ENCODE data around the gene NXPH1. TPM values are rescaled to one million over a fixed set of nuclear protein-coding genes. Genes with fewer than 3 reads are reported as not detected.
"Not testable (repeated sequence)": the region's sequence is repeated elsewhere in the genome, so short reads cannot be mapped to it uniquely, and the experiment has no call there.

The NXPH1 gene
- total RNA-seq, 2 donors from 2014 or later = not detected

DNA sequence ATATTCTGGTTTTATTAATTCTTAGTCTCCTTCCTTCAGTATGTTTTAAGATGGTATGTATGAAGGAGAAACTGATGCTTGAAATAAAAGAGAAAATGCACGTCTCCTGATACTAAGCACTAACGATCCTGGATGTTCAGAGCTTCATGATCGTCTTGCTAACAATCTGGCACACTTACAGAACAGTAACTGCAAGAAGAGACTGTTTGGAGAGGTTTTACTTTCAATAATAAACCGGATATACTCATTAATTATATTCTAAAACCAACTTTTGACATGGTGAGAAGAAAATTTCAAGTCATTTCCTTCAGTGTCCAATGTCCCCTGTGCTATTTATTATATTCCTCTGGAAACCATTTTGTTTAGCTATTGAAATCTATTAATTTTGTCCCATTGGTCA is 251.0 kb downstream of the NXPH1 start:
- ATAC-seq (no peak), DNase-seq (ENCODE audit: low spot score) (no peak)
- H3K27me3 Mint-ChIP-seq = no peaks in the 10 kb centered on the region
- no peak overlapping the region for H3K4me3 Mint-ChIP-seq
- no peak overlapping the region for H3K27ac Mint-ChIP-seq
- peaks cover 12% of the 10 kb centered on the region for H3K9me3 Mint-ChIP-seq
- no peaks in the 10 kb centered on the region for H3K4me1 Mint-ChIP-seq (ENCODE audit: low read depth in 2 of 2)
- no peaks in the 10 kb centered on the region for H3K36me3 Mint-ChIP-seq

DNA sequence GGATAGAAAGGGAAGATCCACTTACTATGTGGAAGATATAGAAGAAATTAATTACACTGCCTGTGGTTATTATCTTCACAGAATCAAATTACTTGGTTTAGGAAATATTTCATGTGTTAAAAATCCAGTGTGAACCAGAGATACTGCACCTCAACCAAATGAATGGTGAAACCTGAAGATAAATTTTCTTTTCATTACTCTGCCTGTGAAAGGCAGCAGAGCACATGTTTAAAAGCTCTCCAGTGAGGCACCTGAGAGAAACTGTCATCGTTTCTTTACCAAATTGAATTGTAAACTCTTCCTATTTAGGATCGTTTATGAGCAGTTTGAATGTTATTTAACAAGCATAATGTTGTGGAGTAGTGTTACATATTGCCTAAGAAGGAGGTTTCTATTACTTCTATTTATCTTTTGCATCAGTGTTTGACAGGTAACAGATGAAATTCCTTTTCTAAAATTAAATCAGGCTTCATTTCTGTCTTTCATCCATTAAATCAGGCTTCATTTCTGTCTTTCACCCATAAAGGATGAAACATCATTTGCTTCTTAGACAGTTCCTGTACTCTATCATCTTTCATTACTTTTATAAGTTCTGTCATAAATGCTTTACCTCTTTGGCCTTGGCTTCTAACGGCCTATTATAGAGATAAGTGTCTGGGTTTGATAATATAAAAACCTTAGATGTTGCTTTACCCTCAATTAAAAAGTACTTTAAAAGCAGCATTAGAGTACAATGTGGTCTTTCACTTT is 266.6 kb downstream of the NXPH1 start:
- Mint-ChIP-seq H3K36me3 (no peaks in the 10 kb centered on the region), H3K4me1 (ENCODE audit: low read depth in 2 of 2) (no peaks in the 10 kb centered on the region), H3K27me3 (no peaks in the 10 kb centered on the region)

DNA sequence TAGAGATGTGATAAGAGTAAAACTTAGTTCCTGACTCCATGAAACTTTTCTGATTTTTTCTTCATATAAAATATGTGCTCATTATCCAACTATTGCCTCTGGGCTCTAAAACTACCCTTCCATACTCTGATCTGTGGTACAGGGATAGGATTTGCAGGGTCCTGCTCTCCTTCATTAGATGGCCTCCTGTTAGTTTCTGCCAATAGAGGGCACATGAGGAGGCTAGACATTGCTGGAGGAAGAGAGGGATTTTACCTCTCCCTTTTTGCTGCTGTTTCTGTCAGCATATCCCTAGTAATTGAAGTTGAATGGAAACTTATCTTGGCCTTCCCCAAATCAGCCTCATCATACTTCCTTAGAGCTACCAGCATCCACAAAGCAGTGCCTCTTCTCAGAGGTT is 269.4 kb downstream of the NXPH1 start:
- ATAC-seq (no peak), DNase-seq (ENCODE audit: low spot score) (no peak)
- Mint-ChIP-seq H3K9me3 (peaks cover 4% of the 10 kb centered on the region), H3K4me1 (ENCODE audit: low read depth in 2 of 2) (no peaks in the 10 kb centered on the region), H3K4me3 (no peak overlapping the region), H3K27ac (no peak overlapping the region), H3K36me3 (no peaks in the 10 kb centered on the region), H3K27me3 (no peaks in the 10 kb centered on the region)

More for the DNA sequence above, 266.6 kb downstream of the NXPH1 start:
- Mint-ChIP-seq H3K4me3 (no peak overlapping the region), H3K9me3 (peaks cover 15% of the 10 kb centered on the region), H3K27ac (no peak overlapping the region)
- ATAC-seq (no peak), DNase-seq (ENCODE audit: low spot score) (no peak)

DNA sequence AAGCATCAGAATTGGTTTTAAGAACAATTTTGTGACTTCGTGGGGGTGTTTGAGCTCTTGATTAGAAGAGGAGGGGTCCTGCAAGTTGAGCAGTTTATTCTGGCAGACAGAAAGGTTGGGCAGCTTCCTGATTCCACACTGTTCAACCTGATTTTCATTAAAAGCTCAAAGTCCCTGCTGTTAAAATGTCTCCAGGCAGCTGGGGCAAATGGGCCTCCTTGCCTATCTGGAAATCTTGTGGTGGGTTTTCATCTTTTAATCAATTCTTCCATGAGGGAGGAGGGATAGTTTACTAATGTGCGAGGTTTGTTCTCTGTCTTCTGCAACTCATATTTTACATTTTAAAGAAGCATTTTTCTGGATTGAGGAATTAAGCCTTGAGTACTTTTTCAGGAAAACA is 276.7 kb downstream of the NXPH1 start:
- no peaks in the 10 kb centered on the region for H3K27me3 Mint-ChIP-seq
- no peaks in the 10 kb centered on the region for H3K4me1 Mint-ChIP-seq (ENCODE audit: low read depth in 2 of 2)
- no peak for ATAC-seq
- no peak overlapping the region for H3K27ac Mint-ChIP-seq
- peaks cover 3% of the 10 kb centered on the region for H3K9me3 Mint-ChIP-seq
- DNase-seq (ENCODE audit: low spot score) = no peak
- no peaks in the 10 kb centered on the region for H3K36me3 Mint-ChIP-seq
- H3K4me3 Mint-ChIP-seq = no peak overlapping the region

DNA sequence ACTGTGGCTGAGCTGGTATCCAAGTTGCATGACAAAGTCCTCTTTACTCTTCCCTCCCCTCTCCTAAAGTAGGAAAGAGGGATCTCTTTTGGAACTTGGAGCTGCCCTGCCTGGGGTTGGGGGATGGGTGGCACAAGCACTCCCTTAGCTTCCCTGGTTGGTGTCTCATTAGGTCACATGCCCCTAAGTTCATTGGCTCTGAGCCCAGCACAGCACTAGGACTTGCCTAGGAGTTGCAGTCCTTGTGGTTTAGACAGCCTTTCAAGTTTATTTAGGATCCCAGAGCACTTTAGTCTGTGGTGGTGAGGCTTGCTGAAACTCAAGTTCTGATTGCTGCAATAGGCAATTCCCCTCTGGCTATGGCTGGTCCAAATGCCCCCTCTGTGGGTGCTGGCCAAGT is 281.4 kb downstream of the NXPH1 start:
- H3K27ac Mint-ChIP-seq = no peak overlapping the region
- H3K4me3 Mint-ChIP-seq = no peak overlapping the region
- no peaks in the 10 kb centered on the region for H3K36me3 Mint-ChIP-seq
- no peak for DNase-seq (ENCODE audit: low spot score)
- H3K27me3 Mint-ChIP-seq = no peaks in the 10 kb centered on the region
- H3K4me1 Mint-ChIP-seq (ENCODE audit: low read depth in 2 of 2) = no peaks in the 10 kb centered on the region
- ATAC-seq = no peak
- H3K9me3 Mint-ChIP-seq = peaks cover 9% of the 10 kb centered on the region

DNA sequence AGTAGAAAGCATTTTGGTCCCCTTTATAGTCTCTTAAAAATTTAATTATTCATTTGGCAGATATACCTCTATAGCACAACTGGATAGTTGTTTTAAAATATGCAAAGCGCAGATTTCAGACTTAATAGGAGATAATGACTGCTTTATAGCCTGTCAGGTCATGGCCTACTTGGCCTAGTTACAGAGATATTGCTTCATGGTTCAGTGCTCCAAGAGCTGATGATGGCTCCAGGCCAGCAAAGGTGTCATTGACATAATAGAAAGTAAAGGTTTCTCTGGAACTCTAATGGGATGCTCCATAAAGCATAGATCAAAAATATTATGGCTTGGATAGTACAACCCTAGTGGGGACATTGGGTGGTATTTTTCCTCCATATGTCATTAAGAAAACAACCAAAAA is 285.7 kb downstream of the NXPH1 start:
- no peaks in the 10 kb centered on the region for H3K4me1 Mint-ChIP-seq (ENCODE audit: low read depth in 2 of 2)
- H3K27ac Mint-ChIP-seq = no peak overlapping the region
- H3K27me3 Mint-ChIP-seq = no peaks in the 10 kb centered on the region
- H3K36me3 Mint-ChIP-seq = no peaks in the 10 kb centered on the region
- no peak for ATAC-seq
- no peak overlapping the region for H3K4me3 Mint-ChIP-seq
- peaks cover 6% of the 10 kb centered on the region for H3K9me3 Mint-ChIP-seq
- no peak for DNase-seq (ENCODE audit: low spot score)

DNA sequence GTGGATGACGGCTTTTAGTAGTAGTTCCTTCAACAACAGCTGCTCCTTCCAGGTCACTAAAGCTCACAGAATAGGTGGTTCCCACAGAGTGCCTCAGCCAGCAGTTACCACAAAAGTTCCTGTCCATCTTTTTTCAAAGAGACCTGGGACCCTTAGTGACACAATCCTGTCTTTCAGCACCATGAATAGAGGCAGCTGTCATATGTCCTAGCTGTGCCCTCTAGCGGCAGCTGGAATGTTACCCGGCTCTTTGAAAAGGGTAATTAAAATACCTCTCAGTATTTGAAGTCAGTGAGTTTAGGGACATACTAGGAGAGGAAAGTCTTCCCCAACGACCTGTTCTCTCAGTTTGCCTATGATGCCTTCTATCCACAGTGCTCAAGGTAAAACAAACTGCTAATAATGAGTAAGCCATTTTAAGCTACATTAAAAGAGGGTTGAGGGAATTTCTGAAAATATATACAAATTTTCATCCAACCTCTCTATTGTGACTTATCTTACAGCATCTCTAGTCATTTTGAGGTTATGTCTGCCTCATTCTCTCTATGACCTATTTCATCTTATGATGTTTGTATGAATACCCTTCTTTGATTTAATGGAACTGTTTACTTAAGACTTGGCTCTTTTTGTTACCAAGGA is 290.8 kb downstream of the NXPH1 start:
- H3K4me3 Mint-ChIP-seq = no peak overlapping the region
- ATAC-seq (no peak), DNase-seq (ENCODE audit: low spot score) (no peak)
- H3K27ac Mint-ChIP-seq = no peak overlapping the region
- H3K27me3 Mint-ChIP-seq = no peaks in the 10 kb centered on the region
- H3K9me3 Mint-ChIP-seq = no peaks in the 10 kb centered on the region
- no peaks in the 10 kb centered on the region for H3K4me1 Mint-ChIP-seq (ENCODE audit: low read depth in 2 of 2)
- H3K36me3 Mint-ChIP-seq = no peaks in the 10 kb centered on the region

DNA sequence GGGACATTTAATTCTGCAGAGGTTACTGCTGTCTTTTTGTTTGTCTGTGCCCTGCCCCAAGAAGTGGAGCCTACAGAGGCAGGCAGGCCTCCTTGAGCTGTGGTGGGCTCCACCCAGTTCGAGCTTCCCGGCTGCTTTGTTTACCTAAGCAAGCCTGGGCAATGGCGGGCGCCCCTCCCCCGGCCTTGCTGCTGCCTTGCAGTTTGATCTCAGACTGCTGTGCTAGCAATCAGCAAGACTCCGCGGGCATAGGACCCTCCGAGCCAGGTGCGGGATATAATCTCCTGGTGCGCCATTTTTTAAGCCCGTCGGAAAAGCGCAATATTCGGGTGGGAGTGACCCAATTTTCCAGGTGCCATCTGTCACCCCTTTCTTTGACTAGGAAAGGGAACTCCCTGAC is 298.3 kb downstream of the NXPH1 start:
- not testable (repeated sequence) for ATAC-seq; H3K36me3 Mint-ChIP-seq; H3K4me1 Mint-ChIP-seq (ENCODE audit: low read depth in 2 of 2)

DNA sequence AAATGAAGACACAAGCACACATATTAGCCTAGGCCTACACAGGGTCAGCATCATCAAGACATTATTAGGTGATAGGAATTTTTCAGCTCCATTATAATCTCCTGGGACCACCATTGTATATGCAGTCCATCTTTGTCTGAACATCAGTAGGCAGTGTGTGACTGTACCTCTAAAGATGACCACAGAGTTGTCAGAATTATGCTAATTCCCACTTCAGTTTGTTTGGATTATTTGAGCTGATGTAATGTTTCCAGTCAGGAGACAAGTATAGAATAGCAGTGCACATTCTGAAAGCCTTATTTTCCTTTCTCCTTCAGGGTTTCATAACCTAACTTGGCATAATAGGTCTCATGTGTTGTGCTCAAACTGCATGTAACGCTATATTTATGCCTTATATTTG is 306.4 kb downstream of the NXPH1 start:
- Mint-ChIP-seq H3K27ac (no peak overlapping the region), H3K4me1 (ENCODE audit: low read depth in 2 of 2) (no peaks in the 10 kb centered on the region), H3K27me3 (no peaks in the 10 kb centered on the region), H3K4me3 (no peak overlapping the region), H3K36me3 (peaks cover 6% of the 10 kb centered on the region), H3K9me3 (peaks cover 27% of the 10 kb centered on the region)
- ATAC-seq = no peak
- DNase-seq (ENCODE audit: low spot score) = no peak

More for the DNA sequence above, 298.3 kb downstream of the NXPH1 start:
- H3K27me3 Mint-ChIP-seq; H3K27ac Mint-ChIP-seq; DNase-seq (ENCODE audit: low spot score); H3K4me3 Mint-ChIP-seq: not testable (repeated sequence)
- peaks cover 12% of the 10 kb centered on the region for H3K9me3 Mint-ChIP-seq

DNA sequence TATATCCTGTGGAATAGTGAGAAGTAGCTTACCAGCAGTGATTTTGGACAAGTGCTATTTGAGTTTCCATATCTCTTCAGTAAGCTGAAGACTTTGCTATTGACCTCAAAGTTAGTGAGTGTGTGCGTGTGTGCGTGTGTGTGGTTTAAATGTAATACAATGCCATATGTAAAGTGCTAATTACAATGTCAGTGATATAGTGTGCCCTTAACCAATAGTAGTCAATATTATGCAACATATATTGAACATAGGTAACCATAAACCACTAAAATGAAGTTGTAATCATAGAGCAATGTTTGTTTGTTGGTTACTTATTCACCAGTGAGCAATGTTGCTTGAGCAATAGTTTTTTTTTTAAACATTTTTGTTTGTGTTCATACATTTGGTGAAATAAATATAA is 309.4 kb downstream of the NXPH1 start:
- DNase-seq (ENCODE audit: low spot score) = no peak
- Mint-ChIP-seq H3K9me3 (peaks cover 15% of the 10 kb centered on the region), H3K4me1 (ENCODE audit: low read depth in 2 of 2) (no peaks in the 10 kb centered on the region), H3K27me3 (no peaks in the 10 kb centered on the region), H3K36me3 (no peaks in the 10 kb centered on the region), H3K27ac (no peak overlapping the region), H3K4me3 (no peak overlapping the region)
- no peak for ATAC-seq

DNA sequence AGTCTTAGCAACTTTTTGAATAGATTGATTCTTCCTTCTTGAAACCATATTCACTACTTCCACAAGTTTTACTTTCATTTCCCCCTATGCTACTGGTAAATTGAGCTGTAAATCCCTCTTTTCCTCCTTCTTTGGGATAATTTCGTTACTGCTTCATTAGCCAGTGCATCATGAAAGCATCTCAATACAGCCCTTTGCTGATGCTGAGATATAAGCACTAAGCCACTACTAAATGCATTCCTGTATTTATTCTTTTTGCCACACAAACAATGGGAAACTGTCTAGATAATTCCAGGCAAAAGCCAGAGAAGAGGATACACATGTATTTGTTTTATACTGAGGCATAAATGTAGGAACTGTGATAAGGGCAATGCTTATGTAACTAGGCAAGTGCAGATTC is 313.9 kb downstream of the NXPH1 start:
- no peaks in the 10 kb centered on the region for H3K27me3 Mint-ChIP-seq
- H3K27ac Mint-ChIP-seq = no peak overlapping the region
- no peak overlapping the region for H3K4me3 Mint-ChIP-seq
- no peaks in the 10 kb centered on the region for H3K4me1 Mint-ChIP-seq (ENCODE audit: low read depth in 2 of 2)
- no peaks in the 10 kb centered on the region for H3K36me3 Mint-ChIP-seq
- no peak for ATAC-seq
- no peak for DNase-seq (ENCODE audit: low spot score)
- peaks cover 13% of the 10 kb centered on the region for H3K9me3 Mint-ChIP-seq

DNA sequence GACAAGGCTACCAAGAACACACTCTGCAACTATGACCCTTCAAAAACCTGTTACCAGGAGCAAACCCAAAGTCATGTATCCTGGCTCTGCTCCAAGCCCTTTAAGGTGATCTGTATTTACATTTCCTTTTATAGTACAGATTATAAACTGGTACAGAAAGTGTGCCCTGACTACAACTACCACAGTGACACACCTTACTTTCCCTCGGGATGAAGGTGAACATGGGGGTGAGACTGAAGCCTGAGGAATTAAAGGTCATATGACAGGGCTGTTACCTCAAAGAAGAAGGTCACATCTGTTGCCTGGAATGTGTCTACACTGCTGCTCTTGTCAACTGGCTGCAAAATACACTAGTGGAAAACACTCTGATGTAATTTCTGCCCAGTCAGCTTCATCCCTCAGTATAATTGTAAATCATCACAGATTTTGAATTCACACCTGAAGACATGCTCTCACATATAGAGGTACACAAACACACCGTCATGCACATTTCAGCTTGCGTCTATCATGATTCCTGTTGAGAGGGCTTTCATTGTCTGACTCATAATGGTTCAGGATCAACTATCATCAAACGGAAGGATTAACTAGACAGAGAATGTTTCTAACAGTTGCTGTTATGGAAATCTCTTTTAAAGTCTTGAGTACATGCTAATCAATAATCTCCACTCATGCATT is 318.3 kb downstream of the NXPH1 start:
- no peaks in the 10 kb centered on the region for H3K27me3 Mint-ChIP-seq
- H3K27ac Mint-ChIP-seq = no peak overlapping the region
- no peaks in the 10 kb centered on the region for H3K4me1 Mint-ChIP-seq (ENCODE audit: low read depth in 2 of 2)
- peaks cover 5% of the 10 kb centered on the region for H3K9me3 Mint-ChIP-seq
- H3K4me3 Mint-ChIP-seq = no peak overlapping the region
- H3K36me3 Mint-ChIP-seq = no peaks in the 10 kb centered on the region
- no peak for DNase-seq (ENCODE audit: low spot score)
- no peak for ATAC-seq

DNA sequence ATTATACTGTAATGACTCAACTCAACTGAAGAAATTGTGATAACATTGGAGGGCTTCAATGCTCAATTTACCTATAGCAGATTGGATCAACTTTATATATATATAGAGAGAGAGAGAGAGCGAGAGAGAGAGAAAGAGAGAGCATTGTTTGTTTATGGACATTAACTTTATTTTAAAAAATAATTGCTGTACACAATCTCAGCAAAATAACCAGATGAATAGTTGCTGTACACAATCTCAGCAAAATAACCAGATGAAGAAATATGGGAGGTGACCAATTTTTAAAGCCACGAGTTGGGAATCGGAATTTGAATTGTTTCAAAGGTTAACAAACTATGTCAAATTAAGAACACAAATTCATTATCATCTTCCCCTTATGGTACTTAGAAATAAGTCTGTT is 319.9 kb downstream of the NXPH1 start:
- Mint-ChIP-seq H3K27me3 (no peaks in the 10 kb centered on the region), H3K36me3 (no peaks in the 10 kb centered on the region), H3K4me3 (no peak overlapping the region), H3K4me1 (ENCODE audit: low read depth in 2 of 2) (no peaks in the 10 kb centered on the region), H3K9me3 (peaks cover 5% of the 10 kb centered on the region), H3K27ac (no peak overlapping the region)
- DNase-seq (ENCODE audit: low spot score) = no peak
- ATAC-seq = no peak

DNA sequence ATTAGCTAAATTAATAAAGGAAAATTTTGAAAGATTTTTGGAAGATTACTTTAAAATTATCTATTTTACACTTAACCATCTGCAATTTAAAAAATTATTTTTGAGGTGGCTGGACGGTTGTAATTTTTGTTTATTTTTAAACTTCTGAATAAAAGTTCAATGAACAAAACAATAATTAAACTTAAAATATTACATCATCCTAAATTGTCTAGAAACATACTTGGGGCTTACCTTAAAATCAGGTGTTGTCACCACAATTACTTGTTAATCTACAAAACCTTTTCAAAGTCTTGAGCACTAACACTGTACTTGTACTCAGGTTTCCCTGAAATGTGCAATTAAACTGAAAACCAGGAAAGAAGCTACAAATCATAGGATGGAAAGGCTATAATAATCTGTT is 328.3 kb downstream of the NXPH1 start:
- no peak overlapping the region for H3K4me3 Mint-ChIP-seq
- DNase-seq (ENCODE audit: low spot score) (no peak), ATAC-seq (no peak)
- peaks cover 4% of the 10 kb centered on the region for H3K9me3 Mint-ChIP-seq
- no peaks in the 10 kb centered on the region for H3K4me1 Mint-ChIP-seq (ENCODE audit: low read depth in 2 of 2)
- no peaks in the 10 kb centered on the region for H3K36me3 Mint-ChIP-seq
- no peaks in the 10 kb centered on the region for H3K27me3 Mint-ChIP-seq
- H3K27ac Mint-ChIP-seq = no peak overlapping the region

All from natural killer cell treated with Interleukin-12 subunit alpha and Interleukin-12 subunit beta and Interleukin-15 and Interleukin-18, amount 100 ng/mL, for 72 hours (primary cell).